Choroid plexus epithelial cell (primary cell): Measurements from ENCODE around the gene LAD1.

Experiments
- DNase-seq: peaks from one replicate; pipeline ENCODE4 v3.0.0-alpha.2; 2010; ENCODE audit warnings: low read depth
- H3K4me3 ChIP-seq: 2 replicates; pipeline ENCODE4 v1.5.1; 2011; ENCODE audit warnings: low read depth, mild to moderate bottlenecking, control low read depth, low read length, moderate library complexity
- CTCF ChIP-seq: conservative IDR thresholded peaks from 2 replicates; pipeline ENCODE4 v1.5.1; 2011; ENCODE audit warnings: low read depth, mild to moderate bottlenecking, control low read depth, inconsistent platforms, low read length, moderate library complexity

LAD1 gene

DNA sequence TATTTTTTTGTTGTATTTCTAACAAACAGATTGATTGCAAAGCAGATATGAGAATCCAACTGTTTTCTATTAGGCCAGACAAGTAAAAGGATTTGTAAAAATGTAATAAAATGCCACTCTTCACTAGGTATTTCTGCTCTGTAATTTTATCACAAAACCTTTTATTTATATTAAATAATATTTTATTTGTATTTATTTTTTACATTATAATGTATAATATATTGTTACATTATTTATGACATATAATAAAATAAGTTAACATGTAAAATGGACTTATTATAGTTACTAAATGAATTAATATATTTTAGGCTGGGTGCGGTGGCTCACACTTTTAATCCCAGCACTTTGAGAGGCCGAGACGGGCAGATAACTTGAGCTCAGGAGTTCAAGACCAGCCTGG is 35.1 kb upstream of the LAD1 start:
- no peak for DNase-seq
- H3K4me3 ChIP-seq, result no peak overlapping the region
- no peak for TF ChIP-seq CTCF

DNA sequence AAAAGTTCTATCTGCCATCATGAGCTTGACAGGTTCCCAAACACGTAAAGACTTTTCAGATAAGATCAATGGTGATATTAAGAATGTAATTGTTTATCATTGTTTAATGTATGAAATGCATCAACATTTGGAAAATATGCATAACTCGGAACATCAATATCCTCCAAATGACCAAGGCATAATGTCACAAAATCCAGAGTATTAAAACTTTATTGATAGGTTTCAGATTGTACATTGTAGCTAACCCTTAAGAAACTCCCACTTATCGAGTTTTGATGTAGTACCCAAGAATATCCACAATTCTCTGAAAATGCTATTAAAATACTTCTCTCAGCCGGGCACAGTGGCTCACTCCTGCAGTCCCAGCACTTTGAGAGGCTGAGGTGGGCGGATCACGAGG is 34.5 kb upstream of the LAD1 start:
- DNase-seq, result no peak
- no peak for TF ChIP-seq CTCF
- H3K4me3 ChIP-seq, result no peak overlapping the region

GRCh38 chr1:201430776-201431175 is 31.7 kb upstream of the LAD1 start:
- DNase-seq, result no peak
- H3K4me3 ChIP-seq, result no peak overlapping the region
- TF ChIP-seq CTCF, result no peak

DNA sequence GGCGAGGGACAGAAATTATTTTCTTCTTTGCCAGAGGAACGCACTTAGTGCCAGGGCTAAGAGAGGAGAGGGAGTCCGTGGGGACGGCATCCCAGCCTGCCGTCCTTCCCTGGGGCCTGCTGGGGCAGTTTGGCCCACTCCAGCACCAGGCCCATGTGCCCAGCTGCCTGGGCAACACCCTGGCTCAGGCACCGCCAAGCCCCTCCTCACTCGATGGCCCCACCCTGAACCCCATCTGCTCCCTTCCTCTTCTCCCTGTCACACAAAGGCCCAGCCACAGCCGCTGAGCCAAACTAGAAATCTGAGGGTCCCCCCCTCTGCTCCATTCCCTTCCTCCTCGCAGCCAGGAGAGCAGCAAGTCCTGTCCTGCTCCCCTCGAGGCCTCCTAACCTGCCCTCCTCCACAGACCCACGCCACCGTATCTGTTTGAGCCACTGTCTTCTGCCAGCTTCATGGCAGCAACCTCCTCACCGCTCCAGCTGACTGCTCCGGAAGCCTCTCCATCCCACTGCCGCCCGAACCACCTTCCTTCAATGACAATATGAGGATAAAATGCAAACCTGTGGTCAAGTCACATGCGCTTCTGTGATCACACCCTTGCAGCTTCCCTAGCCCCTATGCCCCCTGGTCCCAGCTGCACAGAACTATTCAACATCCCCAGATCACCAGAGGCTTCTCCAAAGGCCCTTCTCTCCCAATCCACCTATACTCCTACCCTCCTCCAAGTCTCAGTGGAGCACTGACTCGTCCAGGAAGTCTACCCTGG is 30.8 kb upstream of the LAD1 start:
- TF ChIP-seq CTCF, result no peak
- H3K4me3 ChIP-seq, result no peak overlapping the region
- no peak for DNase-seq

GRCh38 chr1:201427963-201428362 is 28.8 kb upstream of the LAD1 start:
- DNase-seq, result no peak
- H3K4me3 ChIP-seq, result no peak overlapping the region
- no peak for TF ChIP-seq CTCF

DNA sequence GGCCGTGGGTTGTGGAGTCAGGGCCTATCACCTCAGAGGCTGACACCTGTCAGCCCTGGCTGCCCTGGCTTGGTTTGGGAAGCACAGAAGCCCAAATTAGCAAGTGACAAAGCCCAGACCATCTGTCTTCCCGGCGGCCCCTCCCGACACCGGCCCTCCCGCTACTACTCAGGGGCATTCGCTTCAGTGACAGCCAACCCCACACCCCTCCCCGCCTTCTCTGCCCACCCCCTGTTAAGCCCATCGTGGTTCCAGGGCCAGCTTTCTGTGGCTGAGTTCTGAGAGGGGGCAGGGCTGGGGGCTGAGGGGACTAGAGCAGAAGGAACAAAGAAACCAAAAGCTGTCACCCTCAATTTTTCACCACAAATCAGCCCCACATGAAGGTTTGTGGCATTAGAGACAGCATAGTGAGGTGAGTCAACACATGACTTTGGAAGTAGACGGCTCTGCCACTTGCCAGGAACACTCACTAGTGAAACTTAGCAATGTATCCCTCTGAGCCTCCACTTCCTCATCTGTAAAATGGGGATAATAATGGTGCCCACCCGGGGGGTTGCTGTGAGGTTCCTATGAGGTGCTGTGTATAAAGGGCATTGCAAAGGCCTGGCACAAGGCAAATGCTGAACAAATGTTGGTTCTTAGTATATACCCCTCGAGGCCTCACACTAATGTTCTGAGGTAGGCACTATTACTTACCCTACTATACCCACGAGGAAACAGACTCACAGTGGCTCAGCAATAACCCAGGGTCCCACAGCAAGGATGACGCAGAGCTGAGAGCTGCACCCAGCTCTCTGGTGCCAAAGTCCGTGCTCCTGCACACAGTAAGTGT is 27.6 kb upstream of the LAD1 start:
- TF ChIP-seq CTCF, result no peak
- DNase-seq, result no peak
- H3K4me3 ChIP-seq, result no peak overlapping the region
